ENCODE measurements around the gene NAA20. TPM values are rescaled to one million over a fixed set of nuclear protein-coding genes. Genes with fewer than 3 reads are reported as not detected.

NAA20 gene
- total and polyA plus RNA-seq, 9 of the 15 experiments (the other 6 are each of a cell fraction or from before 2014, with no cell fraction given): 51.4 to 361 (median 84.6) TPM

GRCh38 chr20:20027284-20027683 lies 10.1 kb downstream of the NAA20 start:
- WGBS (ENCODE audit: insufficient coverage, low coverage, missing lambda C conversion rate): 95% methylated on average over 2 of the region's 2 CpGs
- no peaks in the 10 kb centered on the region for H3K27me3 ChIP-seq (ENCODE audit: control insufficient read depth in 2 of 2, insufficient read depth in 2 of 2, low read length in 2 of 2)
- FAIRE-seq: no peak

More at GRCh38 chr20:20027284-20027683, 10.1 kb downstream of the NAA20 start:
- DNase-seq (ENCODE audit: extremely low read depth in 1 of 4, low spot score in 3 of 4) (no peak), ATAC-seq (no peak)
- no peak overlapping the region for H3K4me3 ChIP-seq
- H3K4me1 ChIP-seq (replicated peaks in 1 of 2; ENCODE audit: control insufficient read depth in 2 of 2, insufficient read depth in 2 of 2, low read length in 2 of 2): no peaks in the 10 kb centered on the region; a peak in 1 of 5 replicates
- H2AFZ ChIP-seq (ENCODE audit: low read depth, low read length): no peak overlapping the region
- CTCF ChIA-PET (ENCODE audit: low intra/inter-chr PET ratio): no interaction called here
- H3K9me3 ChIP-seq (replicated peaks; ENCODE audit: control insufficient read depth, insufficient read depth, low read depth, low read length): no peaks in the 10 kb centered on the region
- no TSS peak for BruUV-seq (replicated peaks)
- no peaks in the 10 kb centered on the region for H3K9me1 ChIP-seq (ENCODE audit: control insufficient read depth, insufficient read depth, low read length)
- in situ Hi-C loops (cut with MboI): no loop called here
- no peak overlapping the region for H3K4me2 ChIP-seq (ENCODE audit: insufficient read depth, low read length)
- TF ChIP-seq BRCA1 (IDR thresholded peaks at IDR 0.05): no peak
- TF ChIP-seq BRCA1 (CRISPR knock-in tag; IDR thresholded peaks at IDR 0.05): no peak
- no peak for TF ChIP-seq ZNF609 (CRISPR knock-in tag; IDR thresholded peaks at IDR 0.05; ENCODE audit: borderline replicate concordance)
- no peak for TF ChIP-seq EGR1 (conservative IDR thresholded peaks at IDR 0.05)
- no peak for TF ChIP-seq ZNF583 (CRISPR knock-in tag; IDR thresholded peaks at IDR 0.05)
- TF ChIP-seq GATA2 (CRISPR knock-in tag; IDR thresholded peaks at IDR 0.05): no peak
- TF ChIP-seq ZNF41 (CRISPR knock-in tag; conservative IDR thresholded peaks at IDR 0.05): no peak
- no peak for TF ChIP-seq BRF1 (IDR thresholded peaks at IDR 0.05; ENCODE audit: borderline replicate concordance, extremely low read depth, insufficient read length)
- no peak overlapping the region for H3K27ac ChIP-seq (ENCODE audit: extremely low read depth, low read depth, low read length)
- H3K36me3 ChIP-seq (ENCODE audit: control insufficient read depth, insufficient read depth, low read length): peaks cover 77% of the 10 kb centered on the region
- H3K9ac ChIP-seq (ENCODE audit: insufficient read depth in 1 of 2, low read depth in 2 of 2, low read length in 2 of 2): no peak overlapping the region
- H4K20me1 ChIP-seq (replicated peaks; ENCODE audit: control insufficient read depth, insufficient read depth, low read length): no peaks in the 10 kb centered on the region
- POLR2A ChIA-PET: interaction anchor here (0.7 to 1.5 kb wide), 3 partner anchors 8 to 17 kb away, joined by 3 to 4 read pairs (median 4); no protein-coding TSS in a partner anchor
- H3K79me2 ChIP-seq (ENCODE audit: control insufficient read depth, insufficient read depth, low read length): peaks cover 34% of the 10 kb centered on the region
- intact Hi-C loops (cut with micrococcal nuclease): no loop called here

All from K562 (cell line).